SK-N-SH (cell line): ENCODE measurements around the gene LMF1.

Source experiments
- POLR2AphosphoS5 ChIP-seq: IDR thresholded peaks from 2 replicates; pipeline ENCODE4 v1.6.1; 2012; ENCODE audit warnings: low read depth, low read length
- RAD21 ChIP-seq: IDR thresholded peaks from 2 replicates; pipeline ENCODE4 v1.6.1; 2012; ENCODE audit warnings: mild to moderate bottlenecking, low read length
- TF ChIP-seq, protein P1 (sequence below): fragments of 200-600 bp; sonication (generic); IDR thresholded peaks from 2 replicates; pipeline ENCODE4 v1.6.1; 2017; ENCODE audit warnings: antibody characterized with exemption, mild to moderate bottlenecking, moderate library complexity

DNA sequence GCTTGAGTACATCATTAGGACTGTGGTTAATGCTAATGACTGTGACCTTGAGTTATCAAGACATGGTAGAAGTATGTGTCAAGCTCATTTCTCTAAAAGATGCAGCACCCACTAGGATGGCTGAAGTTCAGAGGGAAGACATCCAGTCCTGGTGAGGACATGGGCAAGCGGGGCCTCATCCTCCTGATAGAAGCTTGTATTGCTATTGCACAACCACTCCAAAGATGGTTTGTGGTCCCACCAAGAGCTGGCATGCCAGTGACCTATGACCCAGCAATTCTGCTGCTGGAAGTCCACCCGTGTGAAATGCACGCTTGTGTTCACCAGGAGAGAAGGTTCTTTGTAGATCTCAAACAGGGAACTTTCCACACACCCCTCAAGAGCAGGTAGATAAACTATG lies 25.0 kb upstream of the LMF1 start:
- no peak for TF ChIP-seq RAD21
- TF ChIP-seq, protein P1, sequence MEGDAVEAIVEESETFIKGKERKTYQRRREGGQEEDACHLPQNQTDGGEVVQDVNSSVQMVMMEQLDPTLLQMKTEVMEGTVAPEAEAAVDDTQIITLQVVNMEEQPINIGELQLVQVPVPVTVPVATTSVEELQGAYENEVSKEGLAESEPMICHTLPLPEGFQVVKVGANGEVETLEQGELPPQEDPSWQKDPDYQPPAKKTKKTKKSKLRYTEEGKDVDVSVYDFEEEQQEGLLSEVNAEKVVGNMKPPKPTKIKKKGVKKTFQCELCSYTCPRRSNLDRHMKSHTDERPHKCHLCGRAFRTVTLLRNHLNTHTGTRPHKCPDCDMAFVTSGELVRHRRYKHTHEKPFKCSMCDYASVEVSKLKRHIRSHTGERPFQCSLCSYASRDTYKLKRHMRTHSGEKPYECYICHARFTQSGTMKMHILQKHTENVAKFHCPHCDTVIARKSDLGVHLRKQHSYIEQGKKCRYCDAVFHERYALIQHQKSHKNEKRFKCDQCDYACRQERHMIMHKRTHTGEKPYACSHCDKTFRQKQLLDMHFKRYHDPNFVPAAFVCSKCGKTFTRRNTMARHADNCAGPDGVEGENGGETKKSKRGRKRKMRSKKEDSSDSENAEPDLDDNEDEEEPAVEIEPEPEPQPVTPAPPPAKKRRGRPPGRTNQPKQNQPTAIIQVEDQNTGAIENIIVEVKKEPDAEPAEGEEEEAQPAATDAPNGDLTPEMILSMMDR = no peak
- no peak for TF ChIP-seq POLR2AphosphoS5
